H1 (cell line): ENCODE results near the gene SMARCB1. TPM values are rescaled to one million over a fixed set of nuclear protein-coding genes. Genes with fewer than 3 reads are reported as not detected.

ENCODE experiments used
- CTCF ChIA-PET: fragments of 300-600 bp; sonication (Branson Sonifier 250); formaldehyde crosslinking; loops from one replicate; lab custom pipeline; 2021; ENCODE audit not compliant: partially characterized antibody; lab: Charles Lee
- POLR2A ChIA-PET: fragments of 300-600 bp; sonication (Branson Sonifier 250); formaldehyde crosslinking; loops from one replicate; lab custom pipeline; 2021; ENCODE audit warnings: inconsistent platforms; ENCODE audit not compliant: partially characterized antibody; lab: Charles Lee
- DNase-seq, 2 experiments: peaks; one replicate each; pipeline versions ENCODE4 v3.0.0 to v3.0.0-alpha.2; 2010 to 2022; ENCODE audit warnings: low spot score in 2 of 2, low read depth in 1 of 2, mixed read lengths in 1 of 2
- FAIRE-seq: peaks from 2 replicates; lab custom pipeline; 2011; peaks lifted over from hg19 to GRCh38; lab: Jason Lieb, UNC
- H2AFZ ChIP-seq: 2 replicates; pipeline ENCODE4 v1.8.1; 2012; ENCODE audit warnings: low read length, inconsistent platforms
- H2AK5ac ChIP-seq: 2 replicates; pipeline ENCODE4 v1.6.1; 2013; ENCODE audit warnings: low read depth, low read length
- H2BK120ac ChIP-seq: replicated peaks from 2 replicates; pipeline ENCODE3; 2013; ENCODE audit warnings: low read depth, low read length, inconsistent platforms
- H2BK12ac ChIP-seq: 2 replicates; pipeline ENCODE4 v1.6.1; 2013; ENCODE audit warnings: low read depth, low read length
- H2BK15ac ChIP-seq: 2 replicates; pipeline ENCODE4 v1.6.1; 2013; ENCODE audit warnings: low read length
- H2BK20ac ChIP-seq: 2 replicates; pipeline ENCODE4 v1.6.1; 2013; ENCODE audit warnings: low read length
- H2BK5ac ChIP-seq: 2 replicates; pipeline ENCODE4 v1.6.1; 2013; ENCODE audit warnings: low read depth, low read length
- H3K14ac ChIP-seq: 2 replicates; pipeline ENCODE4 v1.6.1; 2013; ENCODE audit warnings: inconsistent platforms; ENCODE audit not compliant: insufficient read length
- H3K18ac ChIP-seq: 2 replicates; pipeline ENCODE4 v1.6.1; 2013; ENCODE audit warnings: low read length; ENCODE audit errors: extremely low read depth
- H3K23ac ChIP-seq: 2 replicates; pipeline ENCODE4 v1.6.1; 2013; ENCODE audit warnings: inconsistent platforms; ENCODE audit not compliant: insufficient read length
- H3K23me2 ChIP-seq: 2 replicates; pipeline ENCODE4 v1.6.1; 2013; ENCODE audit warnings: low read depth, low read length
- H3K27ac ChIP-seq: 2 replicates; pipeline ENCODE4 v1.6.1; 2011; ENCODE audit warnings: low read depth, low read length, inconsistent platforms
- H3K27me3 ChIP-seq, 4 experiments: replicated peaks in 1 of 4; 1 replicate in 1 of 4; 2 replicates in 3 of 4; pipeline versions ENCODE4 v1.6.1 to v1.8.1; 2011 to 2013; ENCODE audit warnings: low read length in 3 of 4, mild to moderate bottlenecking in 3 of 4, inconsistent platforms in 2 of 4, mixed read lengths in 2 of 4, moderate library complexity in 1 of 4; ENCODE audit not compliant: control insufficient read depth in 3 of 4, insufficient read depth in 3 of 4; ENCODE audit errors: extremely low read depth in 1 of 4
- H3K36me3 ChIP-seq, 4 experiments: 2 replicates each; pipeline versions ENCODE4 v1.6.1 to v1.8.1; 2011 to 2013; ENCODE audit warnings: mild to moderate bottlenecking in 4 of 4, low read length in 3 of 4, moderate library complexity in 2 of 4, control low read depth in 1 of 4, inconsistent platforms in 1 of 4; ENCODE audit not compliant: insufficient read depth in 4 of 4, control insufficient read depth in 2 of 4
- H3K4ac ChIP-seq: replicated peaks from 2 replicates; pipeline ENCODE3; 2013; ENCODE audit warnings: low read length, low read depth, mixed read lengths, inconsistent platforms; ENCODE audit not compliant: insufficient read length
- H3K4me1 ChIP-seq, 4 experiments: replicated peaks in 1 of 4; 1 replicate in 1 of 4; 2 replicates in 3 of 4; pipeline versions ENCODE4 v1.6.1 to v1.8.1; 2011 to 2013; ENCODE audit warnings: low read length in 3 of 4, inconsistent platforms in 2 of 4, mixed read lengths in 1 of 4; ENCODE audit not compliant: insufficient read depth in 4 of 4, control insufficient read depth in 3 of 4
- H3K4me2 ChIP-seq, 2 experiments: 2 replicates each; pipeline versions ENCODE4 v1.6.1 to v1.8.1; 2011 to 2013; ENCODE audit warnings: low read depth in 2 of 2, low read length in 2 of 2, control low read depth in 1 of 2, inconsistent platforms in 1 of 2, mild to moderate bottlenecking in 1 of 2; ENCODE audit not compliant: insufficient read depth in 1 of 2
- H3K4me3 ChIP-seq, 4 experiments: fragments of 200-600, 300-600 bp in 1 of 4; sonication (generic), shearing (Covaris generic), sonication (Bioruptor Twin) in 1 of 4; 2 replicates each; pipeline versions ENCODE4 v1.5.1 to v1.8.1; 2011 to 2016; ENCODE audit warnings: low read length in 4 of 4, low read depth in 3 of 4, control low read depth in 2 of 4, inconsistent platforms in 2 of 4, mild to moderate bottlenecking in 2 of 4, mixed read lengths in 1 of 4, moderate library complexity in 1 of 4; ENCODE audit not compliant: insufficient read depth in 2 of 4; ENCODE audit errors: extremely low read depth in 1 of 4
- H3K56ac ChIP-seq: replicated peaks from 2 replicates; pipeline ENCODE3; 2013; ENCODE audit warnings: low read depth, mild to moderate bottlenecking, mixed read lengths, low read length, inconsistent platforms; ENCODE audit not compliant: insufficient read length
- H3K79me1 ChIP-seq: 2 replicates; pipeline ENCODE4 v1.6.1; 2013; ENCODE audit warnings: low read depth, low read length, control low read depth
- H3K79me2 ChIP-seq, 2 experiments: 2 replicates each; pipeline versions ENCODE4 v1.6.1 to v1.8.1; 2012 to 2013; ENCODE audit warnings: low read length in 2 of 2, mild to moderate bottlenecking in 2 of 2, inconsistent platforms in 1 of 2; ENCODE audit not compliant: insufficient read depth in 2 of 2, control insufficient read depth in 1 of 2
- H3K9ac ChIP-seq, 4 experiments: replicated peaks in 1 of 4; 1 replicate in 1 of 4; 2 replicates in 3 of 4; pipeline versions ENCODE4 v1.6.1 to v1.8.1; 2011 to 2013; ENCODE audit warnings: low read depth in 3 of 4, low read length in 3 of 4, control low read depth in 2 of 4, mild to moderate bottlenecking in 2 of 4, moderate library complexity in 2 of 4, inconsistent platforms in 1 of 4; ENCODE audit errors: extremely low read depth in 1 of 4
- H3K9me3 ChIP-seq, 2 experiments: 2 replicates each; pipeline versions ENCODE4 v1.6.1 to v1.8.1; 2012 to 2013; ENCODE audit warnings: mild to moderate bottlenecking in 2 of 2, moderate library complexity in 2 of 2, control low read depth in 1 of 2, inconsistent platforms in 1 of 2, low read depth in 1 of 2, low read length in 1 of 2, mixed read lengths in 1 of 2; ENCODE audit not compliant: insufficient read depth in 2 of 2
- H4K20me1 ChIP-seq, 2 experiments: replicated peaks in 1 of 2; 2 replicates each; pipeline versions ENCODE3 to v1.8.1; 2011 to 2013; ENCODE audit warnings: inconsistent platforms in 2 of 2, low read length in 2 of 2, mild to moderate bottlenecking in 1 of 2; ENCODE audit not compliant: insufficient read depth in 2 of 2, control insufficient read depth in 1 of 2
- H4K5ac ChIP-seq: 2 replicates; pipeline ENCODE4 v1.6.1; 2013; ENCODE audit warnings: low read length, low read depth, mixed read lengths, inconsistent platforms; ENCODE audit not compliant: insufficient read length
- H4K8ac ChIP-seq: 2 replicates; pipeline ENCODE4 v1.8.0; 2013; ENCODE audit warnings: mild to moderate bottlenecking, moderate library complexity, low read length, inconsistent platforms; ENCODE audit not compliant: insufficient read depth; ENCODE audit errors: extremely low read depth
- H4K91ac ChIP-seq: replicated peaks from 2 replicates; pipeline ENCODE3; 2013; ENCODE audit warnings: low read length, mixed read lengths, inconsistent platforms; ENCODE audit not compliant: insufficient read length
- CREB1 ChIP-seq: IDR thresholded peaks from 2 replicates; pipeline ENCODE4 v1.6.1; 2012; ENCODE audit warnings: inconsistent platforms
- CTCF ChIP-seq, 3 experiments: IDR thresholded peaks; 1 replicate in 2 of 3; 2 replicates in 1 of 3; pipeline versions ENCODE4 v1.5.1 to v1.6.1; 2011; ENCODE audit warnings: low read length in 3 of 3, mild to moderate bottlenecking in 3 of 3, inconsistent platforms in 2 of 3, low read depth in 1 of 3, moderate library complexity in 1 of 3; ENCODE audit not compliant: insufficient read depth in 1 of 3; ENCODE audit errors: control extremely low read depth in 1 of 3
- HDAC2 ChIP-seq, 2 experiments: fragments of 300-600 bp in 1 of 2; sonication (generic) in 1 of 2; IDR thresholded peaks; 2 replicates each; pipeline ENCODE4 v1.6.1; 2011 to 2012; ENCODE audit warnings: low read depth in 2 of 2, low read length in 2 of 2, mild to moderate bottlenecking in 2 of 2, moderate library complexity in 2 of 2, borderline replicate concordance in 1 of 2, inconsistent platforms in 1 of 2
- JUN ChIP-seq: IDR thresholded peaks from 2 replicates; pipeline ENCODE4 v1.6.1; 2011; ENCODE audit warnings: low read depth, mild to moderate bottlenecking, improper control_type of control experiment, low read length
- MAX ChIP-seq: IDR thresholded peaks from 2 replicates; pipeline ENCODE4 v1.6.1; 2012; ENCODE audit warnings: inconsistent platforms
- RBBP5 ChIP-seq: IDR thresholded peaks from 2 replicates; pipeline ENCODE4 v1.7.1; 2012; ENCODE audit warnings: low read depth, mild to moderate bottlenecking, inconsistent platforms, low read length, moderate library complexity, borderline replicate concordance
- SUZ12 ChIP-seq: fragments of 200-600 bp; sonication (generic); IDR thresholded peaks from 2 replicates; pipeline ENCODE4 v1.6.1; 2012; ENCODE audit warnings: mild to moderate bottlenecking, inconsistent platforms, low read length, moderate library complexity, mixed read lengths
- TAF1 ChIP-seq: IDR thresholded peaks from 2 replicates; pipeline ENCODE4 v1.6.1; 2011; ENCODE audit warnings: mild to moderate bottlenecking, low read depth, low read length
- TCF12 ChIP-seq: IDR thresholded peaks from 2 replicates; pipeline ENCODE4 v1.6.1; 2011; ENCODE audit warnings: low read depth, mild to moderate bottlenecking, low read length
- WGBS, 2 experiments: shearing (Covaris generic) in 1 of 2; methylation state at CpG; one replicate each; pipeline versions ENCODE4 v1.1.6 to v1.1.7; 2013 to 2015; ENCODE audit warnings: low lambda C conversion rate in 2 of 2, mixed read lengths in 2 of 2, inconsistent platforms in 1 of 2, low coverage in 1 of 2, missing lambda C conversion rate in 1 of 2; ENCODE audit not compliant: insufficient replicate concordance in 2 of 2, insufficient coverage in 1 of 2, insufficient read length in 1 of 2; ENCODE audit errors: extremely low coverage in 1 of 2, missing lambda C conversion rate in 1 of 2; 5-methylcytosine and 5-hydroxymethylcytosine counted together
- polyA plus RNA-seq, 7 experiments: library from polyadenylated mRNA; depleted of rRNA in 3 of 7; stranded (reverse) in 5 of 7; unstranded in 2 of 7; fragments of >200 nt in 5 of 7; fragments of 200-250 nt in 2 of 7; gene quantifications; 1 replicate in 5 of 7; 2 replicates in 1 of 7; 4 replicates in 1 of 7; pipeline versions ENCODE4 v1.2.1 to v1.2.3, GENCODE V29; 2011 to 2013; ENCODE audit warnings: missing spikeins in 2 of 7, mixed read lengths in 2 of 7
- total RNA-seq: library from RNA; stranded (reverse); fragmentation: NEBNext Ultra II Directional; extraction: Animal tissue kit (Norgen Biotek cat#: 25700); gene quantifications from 2 replicates; pipeline ENCODE4 v1.2.1, GENCODE V29; 2021
- TF ChIP-seq, protein P1 (sequence below): IDR thresholded peaks from 2 replicates; pipeline ENCODE4 v1.6.1; 2011; ENCODE audit warnings: low read depth, mild to moderate bottlenecking, low read length; ENCODE audit not compliant: insufficient read depth

Gene SMARCB1
- total and polyA plus RNA-seq, 2 of the 8 experiments (the other 6 are each of a cell fraction or from before 2014, with no cell fraction given): 116 to 145 TPM

DNA sequence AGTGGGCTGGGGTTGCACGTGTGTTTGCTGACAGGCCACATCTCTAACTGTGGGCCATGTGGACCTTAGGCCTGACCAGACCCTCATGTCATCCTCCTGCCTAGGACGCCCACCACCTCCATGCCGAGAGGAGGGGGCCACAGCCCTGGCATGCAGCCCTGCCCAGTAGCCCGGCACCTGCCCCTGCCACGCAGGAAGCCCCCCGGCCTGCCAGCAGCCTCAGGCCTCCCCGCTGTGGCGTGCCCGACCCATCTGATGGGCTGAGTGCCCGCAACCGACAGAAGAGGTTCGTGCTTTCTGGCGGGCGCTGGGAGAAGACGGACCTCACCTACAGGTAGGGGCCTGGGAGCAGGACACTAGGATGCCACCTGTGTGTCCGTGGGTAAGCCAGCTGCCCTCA lies 7.7 kb upstream of the SMARCB1 start:
- H3K4ac ChIP-seq: no peak overlapping the region
- H2BK120ac ChIP-seq: no peak overlapping the region
- no peak overlapping the region for H4K5ac ChIP-seq
- ChIA-PET CTCF (interaction anchor here (0.8 to 5.8 kb wide), 2 partner anchors 9 to 13 kb away, joined by 3 to 42 read pairs; partner anchors contain the start of gene SMARCB1), POLR2A (interaction anchor here (1.7 to 3.9 kb wide), 2 partner anchors 11 to 14 kb away, joined by 3 to 21 read pairs; partner anchors contain the start of gene CHCHD10)
- no peak overlapping the region for H3K9ac ChIP-seq
- no peak overlapping the region for H3K4me3 ChIP-seq
- H3K23ac ChIP-seq: no peak overlapping the region
- no peak overlapping the region for H2AK5ac ChIP-seq
- no peaks in the 10 kb centered on the region for H3K79me2 ChIP-seq
- H2AFZ ChIP-seq: no peak overlapping the region
- H2BK20ac ChIP-seq: no peak overlapping the region
- H4K91ac ChIP-seq: no peak overlapping the region
- H3K4me2 ChIP-seq: no peak overlapping the region
- no peaks in the 10 kb centered on the region for H3K9me3 ChIP-seq
- H3K18ac ChIP-seq: no peak overlapping the region
- 0 out of 2 replicates have a peak overlapping the region, but pooled peaks have one; percentile 29 for H2BK15ac ChIP-seq
- H3K56ac ChIP-seq: no peak overlapping the region
- no peak overlapping the region for H3K14ac ChIP-seq
- H3K36me3 ChIP-seq: no peaks in the 10 kb centered on the region
- H3K23me2 ChIP-seq: no peaks in the 10 kb centered on the region
- H2BK12ac ChIP-seq: no peak overlapping the region
- no peaks in the 10 kb centered on the region for H3K79me1 ChIP-seq
- no peak overlapping the region for H3K27ac ChIP-seq
- peaks cover 2% of the 10 kb centered on the region in 2 experiments for H4K20me1 ChIP-seq
- H4K8ac ChIP-seq: no peak overlapping the region
- H2BK5ac ChIP-seq: no peak overlapping the region
- DNase-seq (no peak), FAIRE-seq (no peak)
- WGBS, 2 experiments: 91% methylated on average over 16 of the region's 16 CpGs; no CpG with 5 or more reads in 1 of the 2 experiments
- peaks cover 0 to 6% (median 0%) of the 10 kb centered on the region in 4 experiments; a peak in 2 of 7 replicates for H3K4me1 ChIP-seq
- H3K27me3 ChIP-seq: peaks cover 0 to 8% (median 2%) of the 10 kb centered on the region in 4 experiments; a peak in 4 of 7 replicates
- no peak for TF ChIP-seq JUN
- TF ChIP-seq TAF1: no peak
- TF ChIP-seq RBBP5: no peak
- no peak for TF ChIP-seq TCF12
- no peak for TF ChIP-seq HDAC2 (IDR thresholded peaks at IDR 0.05; ENCODE audit: borderline replicate concordance in 1 of 2, low read depth in 2 of 2, low read length in 2 of 2)
- no peak for TF ChIP-seq SUZ12
- TF ChIP-seq MAX: no peak
- TF ChIP-seq CREB1: no peak
- TF ChIP-seq, protein P1, sequence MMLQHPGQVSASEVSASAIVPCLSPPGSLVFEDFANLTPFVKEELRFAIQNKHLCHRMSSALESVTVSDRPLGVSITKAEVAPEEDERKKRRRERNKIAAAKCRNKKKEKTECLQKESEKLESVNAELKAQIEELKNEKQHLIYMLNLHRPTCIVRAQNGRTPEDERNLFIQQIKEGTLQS: no peak
- no peak for TF ChIP-seq CTCF (IDR thresholded peaks at IDR 0.05; ENCODE audit: control extremely low read depth in 1 of 3, insufficient read depth in 1 of 3, low read depth in 1 of 3, low read length in 3 of 3)
